ENCODE data around the gene FAXC.
"Not testable (repeated sequence)": the region's sequence is repeated elsewhere in the genome, so short reads cannot be mapped to it uniquely, and the experiment has no call there.

Gene FAXC

DNA sequence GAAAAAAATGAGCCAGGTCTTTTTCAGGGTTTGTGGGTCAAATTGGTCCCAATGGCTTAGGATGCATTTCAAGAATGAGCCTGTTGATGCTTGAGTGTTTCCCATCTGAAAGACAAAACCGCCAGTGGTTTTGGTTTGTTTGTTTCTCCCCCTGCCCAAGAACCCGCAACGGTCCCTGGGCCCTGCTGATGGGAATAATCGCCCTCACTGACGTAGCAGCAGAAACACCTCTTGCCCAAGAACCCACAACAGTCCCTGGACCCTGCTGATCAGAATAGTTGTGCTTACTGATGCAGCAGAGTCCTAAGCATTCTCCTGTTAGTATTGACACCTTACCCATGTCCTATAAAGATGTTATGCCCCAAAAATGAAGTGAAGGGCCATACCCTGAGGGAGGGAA lies 82.5 kb downstream of the FAXC start:
- H3K4me3 ChIP-seq (ENCODE audit: insufficient read depth in 1 of 2, low read depth in 1 of 2, low read length in 2 of 2); H3K27ac ChIP-seq (ENCODE audit: low read length, poor library complexity, severe bottlenecking); H4K8ac ChIP-seq (ENCODE audit: low read length); H3K4me1 ChIP-seq (ENCODE audit: control insufficient read depth, insufficient read depth, low read depth, low read length); H3K79me1 ChIP-seq (replicated peaks; ENCODE audit: low read length, poor library complexity, severe bottlenecking); H3K23ac ChIP-seq (ENCODE audit: low read length in 2 of 2); H2BK15ac ChIP-seq (ENCODE audit: low read depth, poor library complexity, severe bottlenecking); H2AFZ ChIP-seq (ENCODE audit: low read depth, low read length); H3K18ac ChIP-seq (ENCODE audit: low read depth in 1 of 2, low read length in 2 of 2); H3K36me3 ChIP-seq (ENCODE audit: control insufficient read depth in 1 of 2, insufficient read depth in 2 of 2, low read depth in 1 of 2, low read length in 2 of 2); H3K9ac ChIP-seq (ENCODE audit: low read length); H2BK12ac ChIP-seq (ENCODE audit: low read length in 2 of 2); H4K91ac ChIP-seq (ENCODE audit: low read length); H3K4me2 ChIP-seq (ENCODE audit: low read length, poor library complexity, severe bottlenecking); H2BK120ac ChIP-seq (ENCODE audit: low read depth, low read length); DNase-seq; H2AK5ac ChIP-seq (ENCODE audit: low read length, severe bottlenecking); H3K9me3 ChIP-seq (ENCODE audit: control insufficient read depth, low read length); H3K14ac ChIP-seq (ENCODE audit: low read length in 2 of 2); H3K27me3 ChIP-seq (ENCODE audit: control insufficient read depth in 1 of 2, insufficient read depth in 1 of 2, low read length in 2 of 2); H3K4ac ChIP-seq (ENCODE audit: low read depth in 1 of 2, low read length in 2 of 2); H2BK5ac ChIP-seq (ENCODE audit: low read depth, low read length, poor library complexity, severe bottlenecking): not testable (repeated sequence)
- WGBS: 70% methylated on average over 5 of the region's 5 CpGs

DNA sequence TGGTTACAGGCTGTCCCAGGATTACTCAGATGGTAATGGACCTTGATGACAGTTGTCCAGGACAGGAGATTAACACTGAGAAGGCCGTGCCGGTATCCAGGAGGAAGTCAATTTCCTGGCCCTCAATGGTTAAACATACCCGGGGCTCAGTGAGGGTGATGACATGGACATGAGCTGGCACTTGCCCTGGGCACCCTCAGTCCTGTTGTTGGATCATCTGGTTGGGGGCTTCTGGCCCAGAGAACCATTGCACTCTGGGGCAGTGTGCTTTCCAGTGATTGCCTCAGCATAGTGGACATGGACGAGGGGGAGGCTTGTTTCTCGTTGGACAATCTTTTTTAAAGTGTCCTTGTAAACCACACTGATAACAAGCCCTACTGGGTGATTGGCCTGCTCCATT lies 84.0 kb downstream of the FAXC start:
- WGBS: 84% methylated on average over 5 of the region's 5 CpGs
- H3K4me1 ChIP-seq (ENCODE audit: control insufficient read depth, insufficient read depth, low read depth, low read length); H3K79me1 ChIP-seq (replicated peaks; ENCODE audit: low read length, poor library complexity, severe bottlenecking); H3K14ac ChIP-seq (ENCODE audit: low read length in 2 of 2); H3K27ac ChIP-seq (ENCODE audit: low read length, poor library complexity, severe bottlenecking); H3K18ac ChIP-seq (ENCODE audit: low read depth in 1 of 2, low read length in 2 of 2); H3K36me3 ChIP-seq (ENCODE audit: control insufficient read depth in 1 of 2, insufficient read depth in 2 of 2, low read depth in 1 of 2, low read length in 2 of 2); H3K4me2 ChIP-seq (ENCODE audit: low read length, poor library complexity, severe bottlenecking); H2BK120ac ChIP-seq (ENCODE audit: low read depth, low read length); H3K4me3 ChIP-seq (ENCODE audit: insufficient read depth in 1 of 2, low read depth in 1 of 2, low read length in 2 of 2); H2BK12ac ChIP-seq (ENCODE audit: low read length in 2 of 2); H3K9ac ChIP-seq (ENCODE audit: low read length); H3K4ac ChIP-seq (ENCODE audit: low read depth in 1 of 2, low read length in 2 of 2); H2BK15ac ChIP-seq (ENCODE audit: low read depth, poor library complexity, severe bottlenecking); H2AK5ac ChIP-seq (ENCODE audit: low read length, severe bottlenecking); H3K23ac ChIP-seq (ENCODE audit: low read length in 2 of 2); H3K9me3 ChIP-seq (ENCODE audit: control insufficient read depth, low read length); H3K27me3 ChIP-seq (ENCODE audit: control insufficient read depth in 1 of 2, insufficient read depth in 1 of 2, low read length in 2 of 2); H2AFZ ChIP-seq (ENCODE audit: low read depth, low read length); DNase-seq; H4K8ac ChIP-seq (ENCODE audit: low read length); H4K91ac ChIP-seq (ENCODE audit: low read length); H2BK5ac ChIP-seq (ENCODE audit: low read depth, low read length, poor library complexity, severe bottlenecking): not testable (repeated sequence)

DNA sequence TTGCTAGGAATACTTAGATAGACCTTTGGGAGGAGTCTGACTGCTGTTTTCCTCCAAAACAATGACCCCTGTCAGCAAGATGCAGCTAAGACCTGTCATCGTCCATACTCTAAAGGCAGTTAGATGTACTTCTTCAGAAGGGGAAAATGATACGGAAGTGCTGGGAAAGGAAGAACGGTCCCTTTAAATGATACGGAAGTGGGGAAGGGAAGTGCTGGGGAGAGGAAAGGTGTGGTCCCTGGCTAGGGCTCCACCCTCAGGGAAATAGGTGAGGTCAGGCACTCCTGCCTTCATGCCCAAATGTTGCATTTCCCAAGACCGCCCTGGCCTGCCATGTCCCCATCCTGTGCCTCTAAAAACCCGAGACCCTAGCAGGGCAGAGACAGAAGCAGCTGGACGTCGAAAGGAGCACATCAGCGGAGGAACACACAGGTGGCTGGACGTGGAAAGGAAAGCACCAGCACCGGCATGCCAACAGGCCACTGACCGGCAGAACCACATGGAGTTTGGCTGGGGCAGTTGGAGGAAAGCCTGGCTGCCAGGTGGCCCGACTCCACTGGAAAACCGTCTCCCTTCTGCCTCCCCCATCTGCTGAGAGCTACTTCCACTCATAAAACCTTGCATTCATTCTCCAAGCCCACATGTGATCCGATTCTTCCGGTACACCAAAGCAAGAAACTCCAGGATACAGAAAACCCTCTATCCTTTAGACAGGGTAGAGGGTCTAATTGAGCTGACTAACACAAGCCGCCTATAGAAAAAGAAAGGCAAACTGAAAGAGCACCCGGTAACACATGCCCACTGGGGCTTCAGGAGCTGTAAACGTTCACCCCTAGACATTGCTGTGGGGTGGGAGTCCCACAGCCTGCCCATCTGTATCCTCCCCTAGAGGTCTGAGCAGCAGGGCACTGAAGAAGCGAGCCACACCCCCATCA lies 94.6 kb downstream of the FAXC start:
- H3K27me3 ChIP-seq (ENCODE audit: control insufficient read depth in 1 of 2, insufficient read depth in 1 of 2, low read length in 2 of 2): peaks cover 3 to 15% of the 10 kb centered on the region in 2 experiments
- H3K14ac ChIP-seq (ENCODE audit: low read length in 2 of 2): no peak overlapping the region
- no peak overlapping the region for H3K27ac ChIP-seq (ENCODE audit: low read length, poor library complexity, severe bottlenecking)
- H2BK12ac ChIP-seq (ENCODE audit: low read length in 2 of 2): no peak overlapping the region
- H4K8ac ChIP-seq (ENCODE audit: low read length): no peak overlapping the region
- H2BK120ac ChIP-seq (ENCODE audit: low read depth, low read length): no peak overlapping the region
- H3K36me3 ChIP-seq (ENCODE audit: control insufficient read depth in 1 of 2, insufficient read depth in 2 of 2, low read depth in 1 of 2, low read length in 2 of 2): no peaks in the 10 kb centered on the region
- H3K18ac ChIP-seq (ENCODE audit: low read depth in 1 of 2, low read length in 2 of 2): no peak overlapping the region
- H3K23ac ChIP-seq (ENCODE audit: low read length in 2 of 2): no peak overlapping the region
- H2BK15ac ChIP-seq (ENCODE audit: low read depth, poor library complexity, severe bottlenecking): no peak overlapping the region
- H3K4me3 ChIP-seq (ENCODE audit: insufficient read depth in 1 of 2, low read depth in 1 of 2, low read length in 2 of 2): no peak overlapping the region
- H4K91ac ChIP-seq (ENCODE audit: low read length): no peak overlapping the region
- DNase-seq: no peak
- H3K4ac ChIP-seq (ENCODE audit: low read depth in 1 of 2, low read length in 2 of 2): no peak overlapping the region
- no peaks in the 10 kb centered on the region for H3K79me1 ChIP-seq (replicated peaks; ENCODE audit: low read length, poor library complexity, severe bottlenecking)
- H2BK5ac ChIP-seq (ENCODE audit: low read depth, low read length, poor library complexity, severe bottlenecking): no peak overlapping the region
- no peak overlapping the region for H3K4me2 ChIP-seq (ENCODE audit: low read length, poor library complexity, severe bottlenecking)
- H3K4me1 ChIP-seq (ENCODE audit: control insufficient read depth, insufficient read depth, low read depth, low read length): no peaks in the 10 kb centered on the region
- H2AFZ ChIP-seq (ENCODE audit: low read depth, low read length): no peak overlapping the region
- 77% methylated on average over 20 of the region's 20 CpGs for WGBS
- no peak overlapping the region for H2AK5ac ChIP-seq (ENCODE audit: low read length, severe bottlenecking)
- no peaks in the 10 kb centered on the region for H3K9me3 ChIP-seq (ENCODE audit: control insufficient read depth, low read length)
- H3K9ac ChIP-seq (ENCODE audit: low read length): no peak overlapping the region

DNA sequence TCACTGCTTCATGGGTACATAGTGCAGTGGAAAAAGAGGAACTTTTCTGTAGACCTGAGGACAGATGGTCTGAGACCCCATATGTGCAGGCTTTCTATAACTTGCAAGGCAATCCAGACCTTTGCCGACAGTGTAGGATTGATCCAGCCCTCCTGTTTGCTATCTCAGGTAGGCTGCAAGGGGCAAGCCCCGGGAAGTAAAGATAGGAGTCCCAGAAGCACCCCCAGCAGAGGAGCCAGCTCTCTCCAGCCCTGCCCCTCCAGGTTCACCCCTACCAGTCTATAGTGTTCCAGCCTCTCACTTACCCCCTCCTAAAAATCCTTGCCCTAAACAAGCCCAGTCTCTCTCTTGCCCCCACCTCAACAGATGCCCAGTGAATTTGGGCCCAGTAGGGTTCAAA lies 96.2 kb downstream of the FAXC start:
- no peak overlapping the region for H3K18ac ChIP-seq (ENCODE audit: low read depth in 1 of 2, low read length in 2 of 2)
- no peak overlapping the region for H2BK120ac ChIP-seq (ENCODE audit: low read depth, low read length)
- WGBS: 75% methylated on average over 2 of the region's 2 CpGs
- no peaks in the 10 kb centered on the region for H3K79me1 ChIP-seq (replicated peaks; ENCODE audit: low read length, poor library complexity, severe bottlenecking)
- no peak overlapping the region for H3K4me2 ChIP-seq (ENCODE audit: low read length, poor library complexity, severe bottlenecking)
- H3K4me3 ChIP-seq (ENCODE audit: insufficient read depth in 1 of 2, low read depth in 1 of 2, low read length in 2 of 2): no peak overlapping the region
- no peak overlapping the region for H2AFZ ChIP-seq (ENCODE audit: low read depth, low read length)
- no peak overlapping the region for H2BK15ac ChIP-seq (ENCODE audit: low read depth, poor library complexity, severe bottlenecking)
- no peaks in the 10 kb centered on the region for H3K36me3 ChIP-seq (ENCODE audit: control insufficient read depth in 1 of 2, insufficient read depth in 2 of 2, low read depth in 1 of 2, low read length in 2 of 2)
- no peak overlapping the region for H4K8ac ChIP-seq (ENCODE audit: low read length)
- peaks cover 3 to 15% of the 10 kb centered on the region in 2 experiments for H3K27me3 ChIP-seq (ENCODE audit: control insufficient read depth in 1 of 2, insufficient read depth in 1 of 2, low read length in 2 of 2)
- H2BK12ac ChIP-seq (ENCODE audit: low read length in 2 of 2): no peak overlapping the region
- H3K4ac ChIP-seq (ENCODE audit: low read depth in 1 of 2, low read length in 2 of 2): no peak overlapping the region
- no peaks in the 10 kb centered on the region for H3K9me3 ChIP-seq (ENCODE audit: control insufficient read depth, low read length)
- no peak overlapping the region for H2AK5ac ChIP-seq (ENCODE audit: low read length, severe bottlenecking)
- H3K27ac ChIP-seq (ENCODE audit: low read length, poor library complexity, severe bottlenecking): no peak overlapping the region
- DNase-seq: no peak
- no peak overlapping the region for H2BK5ac ChIP-seq (ENCODE audit: low read depth, low read length, poor library complexity, severe bottlenecking)
- H3K9ac ChIP-seq (ENCODE audit: low read length): no peak overlapping the region
- no peak overlapping the region for H4K91ac ChIP-seq (ENCODE audit: low read length)
- no peaks in the 10 kb centered on the region for H3K4me1 ChIP-seq (ENCODE audit: control insufficient read depth, insufficient read depth, low read depth, low read length)
- no peak overlapping the region for H3K23ac ChIP-seq (ENCODE audit: low read length in 2 of 2)
- H3K14ac ChIP-seq (ENCODE audit: low read length in 2 of 2): no peak overlapping the region

All from mesenchymal stem cell (in vitro differentiated cells and primary cell).